Stimulated activated CD4-positive, alpha-beta T cell treated with anti-CD3 and anti-CD28 coated beads, Interleukin-15, amount 100 ng/mL, for 24 hours (primary cell): ENCODE data around the gene MORN4.
"Not testable (repeated sequence)": the region's sequence is repeated elsewhere in the genome, so short reads cannot be mapped to it uniquely, and the experiment has no call there.

Experiments used
- DNase-seq: peaks from one replicate; pipeline ENCODE4 v3.0.0-alpha.2; 2020

MORN4 gene

DNA sequence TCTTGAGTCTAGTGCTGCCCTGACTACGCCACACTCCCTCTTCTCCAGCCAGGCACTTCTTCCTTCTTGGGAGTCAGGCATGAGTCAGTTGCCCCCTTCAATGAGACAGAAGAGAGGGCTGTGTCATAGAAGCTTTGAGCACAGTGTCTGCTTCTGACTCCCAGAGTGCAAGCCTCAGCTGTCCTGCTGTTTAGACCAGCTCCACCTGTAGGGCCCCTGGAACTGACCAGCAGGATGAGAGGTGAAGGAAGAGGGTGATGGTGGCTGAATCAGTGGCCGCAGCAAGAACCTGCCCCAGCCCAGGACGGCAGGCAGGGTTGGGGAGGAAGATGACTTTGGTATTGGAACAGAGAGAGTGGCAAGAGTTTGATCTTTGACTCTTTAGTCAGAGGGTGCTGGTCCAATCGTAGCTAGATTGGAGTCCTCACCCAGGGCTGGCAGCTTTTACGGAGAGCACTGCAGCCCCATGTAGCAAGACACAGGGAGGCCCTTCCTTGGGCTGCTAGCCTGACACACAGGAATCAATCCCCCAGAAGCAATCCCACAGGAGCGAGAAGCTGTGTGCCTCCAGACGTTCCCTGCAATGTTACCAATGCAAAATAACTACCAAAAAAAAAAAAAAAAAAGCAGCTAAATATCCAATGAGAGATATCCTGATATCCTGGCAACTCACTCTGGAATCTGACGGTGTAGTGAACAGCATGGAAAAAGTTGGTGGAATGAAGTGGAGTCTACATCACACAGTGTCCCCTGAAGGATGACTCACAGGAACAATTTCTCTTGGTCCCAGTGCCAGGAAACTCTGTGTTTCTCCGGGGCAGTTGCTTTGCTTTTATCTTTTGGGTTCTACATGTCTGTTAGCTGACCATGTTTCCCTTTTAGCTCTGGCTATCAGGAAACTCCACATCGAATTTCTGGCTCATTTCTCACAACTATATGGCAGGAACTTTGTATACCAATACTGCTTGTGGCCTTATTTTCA lies 36.9 kb downstream of the MORN4 start:
- no peak for DNase-seq

GRCh38 chr10:97593421-97593820 lies 39.9 kb downstream of the MORN4 start:
- no peak for DNase-seq

GRCh38 chr10:97590748-97591495 lies 42.4 kb downstream of the MORN4 start:
- no peak for DNase-seq

DNA sequence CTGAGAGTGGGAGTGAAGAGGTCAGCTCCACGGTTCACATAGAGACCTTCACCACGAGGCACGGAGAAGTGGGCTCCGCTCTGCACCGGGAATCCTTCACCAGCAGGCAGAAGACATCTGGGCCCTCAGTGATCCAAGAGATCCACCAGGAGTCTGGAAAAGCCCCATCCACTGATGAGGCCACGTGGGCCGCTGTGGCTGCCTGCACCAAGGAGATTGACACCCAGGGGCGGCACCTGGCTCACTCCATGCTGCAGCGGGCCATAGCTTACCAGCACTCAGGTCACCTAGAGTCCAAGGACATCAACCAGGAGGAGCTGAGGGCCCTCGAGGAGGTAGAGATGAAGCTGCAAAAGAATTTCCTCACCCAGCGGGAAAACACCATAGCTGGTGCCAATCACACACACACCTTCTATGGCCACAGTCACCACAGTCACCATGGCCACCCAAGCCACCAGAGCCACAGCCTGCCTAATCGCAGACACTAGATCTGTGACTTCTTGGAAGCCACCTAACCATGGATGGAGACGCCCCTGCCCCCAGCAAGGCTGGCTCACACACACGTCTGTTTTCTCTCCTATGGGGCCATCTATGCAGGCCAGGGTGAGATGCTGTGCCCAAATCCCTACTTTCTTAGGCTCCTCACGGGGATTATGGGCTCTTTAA lies 43.1 kb downstream of the MORN4 start:
- DNase-seq, result no peak

GRCh38 chr10:97589479-97589878 lies 43.8 kb downstream of the MORN4 start, which contains the start of gene C10orf62:
Gene C10orf62 (plus strand): TSS chr10:97589721. CDS start chr10:97589898, 177 bp downstream.
- DNase-seq, result no peak

GRCh38 chr10:97587183-97587582 lies 46.1 kb downstream of the MORN4 start:
- DNase-seq, result no peak

GRCh38 chr10:97585439-97585811 lies 47.9 kb downstream of the MORN4 start:
- DNase-seq, result no peak

DNA sequence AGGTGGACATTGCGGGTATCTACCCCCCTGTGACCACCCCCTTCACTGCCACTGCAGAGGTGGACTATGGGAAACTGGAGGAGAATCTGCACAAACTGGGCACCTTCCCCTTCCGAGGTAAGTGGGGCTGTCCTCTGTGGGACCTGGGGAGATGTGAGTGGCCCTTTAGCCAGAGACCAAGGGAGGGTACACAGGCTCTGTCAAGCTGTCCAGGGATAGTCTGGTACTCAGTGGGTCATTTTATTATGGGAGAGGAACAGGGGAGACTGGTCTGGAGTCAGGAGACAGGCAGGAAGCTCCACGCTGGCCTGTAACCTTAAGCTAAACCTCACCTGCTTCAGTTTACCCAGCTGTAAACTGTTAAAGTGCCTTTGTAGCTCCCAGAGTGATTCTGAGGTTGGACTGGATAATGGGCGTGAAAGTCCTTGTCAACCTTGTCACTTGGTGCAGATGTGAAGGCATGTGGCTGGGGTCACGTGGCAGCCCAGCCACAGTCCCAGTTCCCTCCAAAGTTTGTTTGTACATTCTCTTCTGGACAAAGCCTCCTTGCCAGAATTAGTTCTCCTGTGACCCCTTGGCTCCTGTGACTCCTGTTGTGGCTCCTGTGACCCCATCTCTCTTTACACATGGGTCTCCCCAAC lies 48.4 kb downstream of the MORN4 start:
- no peak for DNase-seq

DNA sequence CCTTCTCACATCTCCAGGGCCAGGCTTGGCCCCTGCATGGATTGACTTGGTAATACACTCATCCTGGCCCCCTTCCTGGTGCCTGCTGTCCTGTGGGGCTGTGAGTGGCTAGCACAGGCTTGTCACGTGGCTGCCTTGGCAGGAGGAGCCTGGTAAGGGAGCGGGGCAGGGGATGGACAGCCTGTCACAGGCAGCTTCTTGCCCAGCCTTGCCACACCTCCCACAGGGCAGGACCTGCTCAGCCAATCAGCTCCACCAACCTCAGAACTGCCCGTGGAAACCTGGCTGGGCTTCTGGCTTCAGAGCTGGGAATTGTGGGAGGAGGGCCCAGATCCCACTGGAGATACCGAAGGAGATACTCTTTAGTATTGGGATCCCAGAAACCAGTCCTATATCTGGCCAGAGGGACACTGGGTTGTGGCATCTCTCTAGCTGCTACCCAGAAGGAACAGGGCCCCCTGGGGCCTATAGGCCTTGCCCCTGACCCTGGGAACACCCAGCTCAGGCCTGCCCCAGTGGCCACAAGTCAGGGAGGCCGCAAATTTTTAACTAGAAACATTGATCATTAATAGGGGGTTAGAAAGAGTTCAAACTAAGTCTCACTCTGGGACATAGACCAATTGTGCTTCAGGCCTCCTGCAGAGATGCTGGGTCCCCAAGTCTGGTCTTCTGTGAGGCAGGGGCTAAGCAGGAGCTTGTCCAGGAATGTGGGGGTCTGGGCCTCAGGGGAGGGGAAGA lies 49.1 kb downstream of the MORN4 start, which contains the start of gene HOGA1:
HOGA1 (plus strand) TSS at position 330 of the 738 bp plus-strand sequence; CDS start at position 645, 315 bp downstream.
- DNase-seq, result no peak

- DNase-seq, result no peak
These were observed 49.8 kb downstream of the MORN4 start for GRCh38 chr10:97583476-97583875.

GRCh38 chr10:97582169-97582568 lies 51.1 kb downstream of the MORN4 start:
- DNase-seq, result no peak

DNA sequence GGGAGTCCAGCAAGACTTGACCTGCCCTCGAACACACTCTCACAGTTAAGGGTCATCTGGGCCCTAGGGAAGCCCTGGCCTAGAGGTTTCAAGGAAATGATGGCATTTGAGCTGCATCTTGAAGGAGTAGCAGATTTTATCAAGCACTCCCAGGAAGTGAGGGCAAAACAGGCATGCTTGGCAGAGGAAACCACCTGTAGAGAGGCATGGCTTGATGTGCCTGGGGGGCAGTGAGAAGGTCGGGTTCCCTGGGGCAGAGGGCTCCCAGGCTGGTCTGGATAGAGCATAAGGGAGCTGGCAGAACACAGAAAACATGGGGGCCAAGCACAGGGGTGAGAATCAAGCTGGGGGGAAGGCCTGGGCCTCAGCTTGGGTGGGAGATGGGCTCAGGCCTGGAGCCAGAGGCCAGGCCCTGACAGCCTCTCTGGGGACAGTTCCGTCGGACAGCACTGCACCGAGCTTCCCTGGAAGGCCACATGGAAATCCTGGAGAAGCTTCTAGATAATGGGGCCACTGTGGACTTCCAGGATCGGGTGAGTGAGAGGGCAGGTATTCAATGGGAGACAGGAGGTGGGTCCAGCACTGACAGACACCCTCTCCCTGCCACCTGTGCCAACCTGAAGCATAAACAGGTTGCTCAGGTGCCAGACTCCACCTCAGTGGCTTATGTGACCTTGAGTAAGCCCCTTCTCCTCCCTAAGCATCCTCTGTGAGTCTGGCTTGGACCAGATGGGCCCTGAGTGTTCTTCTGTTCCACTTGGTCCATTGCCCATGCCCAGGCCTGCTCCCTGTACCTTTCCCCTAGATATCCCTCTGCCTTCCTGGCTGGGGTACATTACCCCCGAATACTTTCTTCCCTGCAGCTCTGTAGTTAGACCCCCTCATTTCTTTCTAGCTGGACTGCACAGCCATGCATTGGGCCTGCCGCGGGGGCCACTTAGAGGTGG lies 52.6 kb downstream of the MORN4 start:
- no peak for DNase-seq

GRCh38 chr10:97578171-97578844 lies 55.0 kb downstream of the MORN4 start:
- no peak for DNase-seq

- DNase-seq, result no peak
These were observed 55.6 kb downstream of the MORN4 start for GRCh38 chr10:97577701-97578100.

DNA sequence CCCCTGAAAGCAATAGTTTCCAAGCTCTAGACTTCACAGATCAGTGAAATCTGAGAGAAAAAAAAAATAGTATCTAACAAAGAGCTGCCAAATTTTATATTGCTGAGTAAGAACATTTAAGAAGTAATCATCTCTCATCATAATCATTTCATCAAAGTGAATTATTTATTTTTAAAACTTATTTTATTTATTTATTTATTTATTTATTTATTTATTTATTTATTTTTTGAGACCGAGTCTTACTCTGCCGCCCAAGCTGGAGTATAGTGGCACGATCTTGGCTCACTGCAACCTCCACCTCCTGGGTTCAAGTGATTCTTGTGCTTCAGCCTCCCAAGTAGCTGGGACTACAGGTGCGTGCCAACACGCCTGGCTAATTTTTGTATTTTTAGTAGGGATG lies 56.8 kb downstream of the MORN4 start:
- not testable (repeated sequence) for DNase-seq

GRCh38 chr10:97575127-97575668 lies 58.1 kb downstream of the MORN4 start:
- no peak for DNase-seq

DNA sequence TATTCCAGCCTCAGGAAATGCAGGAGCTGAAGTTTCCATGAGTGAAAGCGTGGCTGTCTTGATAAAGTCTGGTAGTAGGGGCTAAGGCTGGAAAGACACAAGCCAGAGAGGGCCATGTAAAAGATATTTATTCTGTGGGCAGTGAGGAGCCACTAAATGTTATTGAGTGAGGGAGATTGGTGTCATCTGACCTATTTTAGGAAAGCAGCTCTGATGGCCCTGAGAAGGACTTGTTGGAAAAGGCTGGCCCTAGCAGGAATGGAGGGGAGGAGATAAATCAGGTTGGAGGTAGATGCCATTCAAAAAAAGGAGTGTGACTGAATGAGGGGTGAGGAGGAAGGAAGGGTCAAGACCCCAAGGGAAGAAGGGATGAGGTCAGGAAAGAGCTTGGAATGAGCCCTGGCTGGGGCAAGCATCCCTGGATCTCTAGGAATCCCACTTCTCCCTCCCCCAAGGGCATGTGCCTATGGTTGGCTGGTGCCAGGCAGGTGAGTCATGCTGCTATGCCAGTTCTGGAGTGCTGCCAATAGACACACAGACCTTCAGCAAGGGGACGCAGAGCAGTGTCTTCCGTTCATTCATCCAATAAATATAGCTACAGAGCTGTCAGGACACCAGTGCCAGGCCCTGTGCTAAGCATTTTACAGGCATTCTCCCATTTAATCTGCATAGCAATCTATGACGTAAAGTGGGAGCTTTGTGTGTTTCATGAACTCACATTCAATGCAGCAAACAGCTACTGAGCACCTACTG lies 58.8 kb downstream of the MORN4 start:
- DNase-seq, result no peak

DNA sequence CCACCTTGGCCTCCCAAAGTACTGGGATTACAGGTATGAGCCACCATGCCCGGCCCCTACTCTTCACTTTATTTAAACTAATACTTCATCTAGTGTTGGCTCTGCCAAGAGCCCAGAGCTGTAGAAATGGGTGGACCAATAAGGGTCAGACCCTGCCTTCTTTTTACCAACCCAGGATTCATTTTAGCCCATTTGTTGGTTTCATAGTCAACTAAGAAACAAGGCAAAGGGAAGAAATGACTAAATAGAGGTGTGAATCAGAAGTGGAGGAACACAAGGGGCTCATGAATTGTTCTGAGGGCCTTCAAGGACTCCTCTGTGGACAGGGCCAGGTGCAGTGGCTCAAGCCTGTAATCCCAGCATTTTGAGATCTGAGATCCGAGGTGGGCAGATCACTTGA lies 59.6 kb downstream of the MORN4 start:
- DNase-seq, result no peak

DNA sequence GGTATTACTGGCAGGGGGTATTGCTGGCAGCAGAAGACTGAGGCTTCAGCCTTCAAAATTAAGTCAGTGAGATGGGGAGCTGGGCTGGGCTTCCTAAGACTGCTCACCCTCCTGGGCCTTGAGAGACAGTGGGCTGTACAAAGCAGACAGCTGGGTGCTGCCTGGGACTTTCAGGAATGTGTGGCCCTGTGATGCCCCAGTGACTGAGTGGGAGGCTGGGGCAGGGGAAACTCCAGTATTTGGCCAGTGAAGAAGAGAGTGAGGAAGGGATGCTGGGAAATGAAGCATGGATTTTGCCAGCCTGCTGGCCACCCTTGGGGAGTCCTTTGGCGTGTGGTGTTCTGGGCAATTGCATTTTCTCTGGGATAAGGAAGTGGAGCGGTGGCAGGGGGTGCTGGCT lies 60.3 kb downstream of the MORN4 start:
- no peak for DNase-seq
